BLaER1 (cell line): ENCODE measurements around the gene TAF11.

Experiments used
- H3K27ac ChIP-seq: shearing (Covaris generic); formaldehyde crosslinking; 2 replicates; pipeline ENCODE4 v1.8.1; 2022
- H3K27me3 ChIP-seq: shearing (Covaris generic); formaldehyde crosslinking; 2 replicates; pipeline ENCODE4 v1.8.1; 2022
- H3K36me3 ChIP-seq: shearing (Covaris generic); formaldehyde crosslinking; 2 replicates; pipeline ENCODE4 v1.8.1; 2022
- H3K4me1 ChIP-seq: shearing (Covaris generic); formaldehyde crosslinking; 2 replicates; pipeline ENCODE4 v1.8.1; 2022
- H3K4me2 ChIP-seq: shearing (Covaris generic); formaldehyde crosslinking; 2 replicates; pipeline ENCODE4 v1.8.1; 2022
- H3K4me3 ChIP-seq: shearing (Covaris generic); formaldehyde crosslinking; 2 replicates; pipeline ENCODE4 v1.8.1; 2022
- H3K9ac ChIP-seq: shearing (Covaris generic); formaldehyde crosslinking; 2 replicates; pipeline ENCODE4 v1.8.1; 2022
- H3K9me3 ChIP-seq: shearing (Covaris generic); formaldehyde crosslinking; 2 replicates; pipeline ENCODE4 v1.8.1; 2022
- H4K20me1 ChIP-seq: shearing (Covaris generic); formaldehyde crosslinking; 2 replicates; pipeline ENCODE4 v1.8.1; 2022
- Cebpa-rat ChIP-seq: shearing (Covaris generic); IDR thresholded peaks from 2 replicates; pipeline ENCODE4 v1.8.1; 2022

The TAF11 gene

GRCh38 chr6:34829137-34829536 lies 58.7 kb downstream of the TAF11 start:
- H3K9me3 ChIP-seq, result no peaks in the 10 kb centered on the region
- H3K27ac ChIP-seq, result no peak overlapping the region
- TF ChIP-seq Cebpa-rat, result no peak
- no peaks in the 10 kb centered on the region for H3K4me1 ChIP-seq
- no peak overlapping the region for H3K4me3 ChIP-seq
- H3K27me3 ChIP-seq, result no peaks in the 10 kb centered on the region
- H3K9ac ChIP-seq, result no peak overlapping the region
- H4K20me1 ChIP-seq, result no peaks in the 10 kb centered on the region
- peaks cover 87% of the 10 kb centered on the region for H3K36me3 ChIP-seq
- no peak overlapping the region for H3K4me2 ChIP-seq
